Measurements from ENCODE around the gene PKP2. TPM values are rescaled to one million over a fixed set of nuclear protein-coding genes. Genes with fewer than 3 reads are reported as not detected.
"Not testable (repeated sequence)": the region's sequence is repeated elsewhere in the genome, so short reads cannot be mapped to it uniquely, and the experiment has no call there.

Gene PKP2
- total and polyA plus RNA-seq, 2 experiments from 2014 or later: 0.21 to 0.22 TPM

GRCh38 chr12:32877601-32878459 lies 18.7 kb downstream of the PKP2 start:
- no peaks in the 10 kb centered on the region for H3F3A ChIP-seq (ENCODE audit: insufficient read depth)
- WGBS, 2 experiments (ENCODE audit: low coverage in 1 of 2, low lambda C conversion rate in 2 of 2, missing lambda C conversion rate in 2 of 2): 30 to 32% methylated on average over 29 of the region's 29 CpGs
- H3K9me2 ChIP-seq (ENCODE audit: insufficient read depth): no peaks in the 10 kb centered on the region
- TF ChIP-seq EZH2 (IDR thresholded peaks at IDR 0.05; ENCODE audit: insufficient read depth, poor library complexity, severe bottlenecking) (no peak), EZH2phosphoT487 (IDR thresholded peaks at IDR 0.05; ENCODE audit: insufficient read depth, low read depth) (no peak)
- H3K27me3 ChIP-seq (replicated peaks; ENCODE audit: insufficient read depth): 0 out of 2 replicates have a peak, but pooled peaks cover 4% of the 10 kb centered on the region
- H3K4me3 ChIP-seq: no peak overlapping the region
- no peaks in the 10 kb centered on the region for H3K36me3 ChIP-seq (ENCODE audit: low read depth)
- DNase-seq: peak; percentile 9
- H3K4me1 ChIP-seq (ENCODE audit: insufficient read depth): no peaks in the 10 kb centered on the region
- no peaks in the 10 kb centered on the region for H4K20me1 ChIP-seq (ENCODE audit: insufficient read depth)
- H3K9ac ChIP-seq: no peak overlapping the region
- H2AFZ ChIP-seq: no peak overlapping the region
- no peaks in the 10 kb centered on the region for H3K9me3 ChIP-seq (ENCODE audit: low read depth)
- no peak overlapping the region for H3K4me2 ChIP-seq (ENCODE audit: unreplicated experiment)
- in situ Hi-C loops (cut with MboI): no loop called here
- H3K27ac ChIP-seq: no peak overlapping the region
- H3K79me2 ChIP-seq (ENCODE audit: insufficient read depth): no peaks in the 10 kb centered on the region

- no peaks in the 10 kb centered on the region for H3K79me2 ChIP-seq (ENCODE audit: insufficient read depth)
Measured at GRCh38 chr12:32876004-32876403, 20.6 kb downstream of the PKP2 start.

GRCh38 chr12:32874975-32875374 lies 21.6 kb downstream of the PKP2 start:
- Histone ChIP-seq H3F3A (ENCODE audit: insufficient read depth) (no peaks in the 10 kb centered on the region), H3K4me2 (ENCODE audit: unreplicated experiment) (no peak overlapping the region), H3K9ac (no peak overlapping the region), H3K9me3 (ENCODE audit: low read depth) (no peaks in the 10 kb centered on the region), H4K20me1 (ENCODE audit: insufficient read depth) (no peaks in the 10 kb centered on the region), H3K4me1 (ENCODE audit: insufficient read depth) (no peaks in the 10 kb centered on the region), H2AFZ (no peak overlapping the region), H3K27me3 (replicated peaks; ENCODE audit: insufficient read depth) (0 out of 2 replicates have a peak, but pooled peaks cover 4% of the 10 kb centered on the region), H3K27ac (no peak overlapping the region), H3K79me2 (ENCODE audit: insufficient read depth) (no peaks in the 10 kb centered on the region), H3K4me3 (no peak overlapping the region), H3K36me3 (ENCODE audit: low read depth) (no peaks in the 10 kb centered on the region), H3K9me2 (ENCODE audit: insufficient read depth) (no peaks in the 10 kb centered on the region)
- WGBS, 2 experiments (ENCODE audit: low coverage in 1 of 2, low lambda C conversion rate in 2 of 2, missing lambda C conversion rate in 2 of 2): 35 to 39% methylated on average over 1 of the region's 1 CpG
- TF ChIP-seq EZH2 (IDR thresholded peaks at IDR 0.05; ENCODE audit: insufficient read depth, poor library complexity, severe bottlenecking) (no peak), EZH2phosphoT487 (IDR thresholded peaks at IDR 0.05; ENCODE audit: insufficient read depth, low read depth) (no peak)
- in situ Hi-C loops (cut with MboI): no loop called here
- no peak for DNase-seq

More at GRCh38 chr12:32876004-32876403, 20.6 kb downstream of the PKP2 start:
- Histone ChIP-seq H3F3A (ENCODE audit: insufficient read depth) (no peaks in the 10 kb centered on the region), H3K27ac (no peak overlapping the region), H3K9me2 (ENCODE audit: insufficient read depth) (no peaks in the 10 kb centered on the region), H3K4me3 (no peak overlapping the region), H3K36me3 (ENCODE audit: low read depth) (no peaks in the 10 kb centered on the region), H2AFZ (no peak overlapping the region), H3K9ac (no peak overlapping the region), H4K20me1 (ENCODE audit: insufficient read depth) (no peaks in the 10 kb centered on the region), H3K27me3 (replicated peaks; ENCODE audit: insufficient read depth) (0 out of 2 replicates have a peak, but pooled peaks cover 4% of the 10 kb centered on the region), H3K4me1 (ENCODE audit: insufficient read depth) (no peaks in the 10 kb centered on the region), H3K9me3 (ENCODE audit: low read depth) (no peaks in the 10 kb centered on the region), H3K4me2 (ENCODE audit: unreplicated experiment) (no peak overlapping the region)
- TF ChIP-seq EZH2 (IDR thresholded peaks at IDR 0.05; ENCODE audit: insufficient read depth, poor library complexity, severe bottlenecking) (no peak), EZH2phosphoT487 (IDR thresholded peaks at IDR 0.05; ENCODE audit: insufficient read depth, low read depth) (no peak)
- 31 to 42% methylated on average over 2 of the region's 2 CpGs for WGBS, 2 experiments (ENCODE audit: low coverage in 1 of 2, low lambda C conversion rate in 2 of 2, missing lambda C conversion rate in 2 of 2)
- no peak for DNase-seq
- in situ Hi-C loops (cut with MboI): no loop called here

GRCh38 chr12:32874078-32874477 lies 22.5 kb downstream of the PKP2 start:
- Histone ChIP-seq H4K20me1 (ENCODE audit: insufficient read depth) (no peaks in the 10 kb centered on the region), H3K9ac (no peak overlapping the region), H3K9me2 (ENCODE audit: insufficient read depth) (no peaks in the 10 kb centered on the region), H3K4me1 (ENCODE audit: insufficient read depth) (no peaks in the 10 kb centered on the region), H3K4me3 (no peak overlapping the region), H3K27ac (no peak overlapping the region), H3K27me3 (replicated peaks; ENCODE audit: insufficient read depth) (0 out of 2 replicates have a peak, but pooled peaks cover 4% of the 10 kb centered on the region), H3K79me2 (ENCODE audit: insufficient read depth) (no peaks in the 10 kb centered on the region), H3K9me3 (ENCODE audit: low read depth) (no peaks in the 10 kb centered on the region), H3F3A (ENCODE audit: insufficient read depth) (no peaks in the 10 kb centered on the region), H3K36me3 (ENCODE audit: low read depth) (no peaks in the 10 kb centered on the region), H3K4me2 (ENCODE audit: unreplicated experiment) (no peak overlapping the region), H2AFZ (no peak overlapping the region)
- TF ChIP-seq EZH2phosphoT487 (IDR thresholded peaks at IDR 0.05; ENCODE audit: insufficient read depth, low read depth) (no peak), EZH2 (IDR thresholded peaks at IDR 0.05; ENCODE audit: insufficient read depth, poor library complexity, severe bottlenecking) (no peak)
- WGBS, 2 experiments (ENCODE audit: low coverage in 1 of 2, low lambda C conversion rate in 2 of 2, missing lambda C conversion rate in 2 of 2): 35 to 41% methylated on average over 3 of the region's 3 CpGs
- DNase-seq: no peak
- in situ Hi-C loops (cut with MboI): no loop called here

GRCh38 chr12:32872416-32872815 lies 24.2 kb downstream of the PKP2 start:
- H4K20me1 ChIP-seq (ENCODE audit: insufficient read depth); H3K4me3 ChIP-seq; in situ Hi-C loops (cut with MboI); H3K36me3 ChIP-seq (ENCODE audit: low read depth); H3F3A ChIP-seq (ENCODE audit: insufficient read depth); H3K9me2 ChIP-seq (ENCODE audit: insufficient read depth); H3K9me3 ChIP-seq (ENCODE audit: low read depth); H3K4me2 ChIP-seq (ENCODE audit: unreplicated experiment); H3K27ac ChIP-seq; H3K4me1 ChIP-seq (ENCODE audit: insufficient read depth); H3K79me2 ChIP-seq (ENCODE audit: insufficient read depth); DNase-seq; H3K9ac ChIP-seq; H3K27me3 ChIP-seq (replicated peaks; ENCODE audit: insufficient read depth); H2AFZ ChIP-seq: not testable (repeated sequence)
- 36 to 39% methylated on average over 3 to 5 of the region's 5 CpGs for WGBS, 2 experiments (ENCODE audit: low coverage in 1 of 2, low lambda C conversion rate in 2 of 2, missing lambda C conversion rate in 2 of 2)
